MCF 10A (cell line): Measurements from ENCODE around the gene NFIA. TPM values are rescaled to one million over a fixed set of nuclear protein-coding genes. Genes with fewer than 3 reads are reported as not detected.
"Not testable (repeated sequence)": the region's sequence is repeated elsewhere in the genome, so short reads cannot be mapped to it uniquely, and the experiment has no call there.

Experiments
- BruUV-seq: library from RNA; stranded (reverse); fragments of 400-500 nt; replicated peaks from 2 replicates; lab custom pipeline; 2021; lab: Mats Ljungman, UMichigan
- CTCF ChIA-PET: fragments of 300-600 bp; sonication (Branson Sonifier 250); formaldehyde crosslinking; extraction: SDS; loops from one replicate; lab custom pipeline; 2021; ENCODE audit warnings: antibody characterized with exemption, inconsistent platforms; lab: Yijun Ruan, JAX
- POLR2A ChIA-PET: fragments of 300-600, 350-650 bp; sonication (Branson Sonifier 250); formaldehyde crosslinking; extraction: SDS; loops from one replicate; lab custom pipeline; 2020; ENCODE audit warnings: antibody characterized with exemption, inconsistent platforms; lab: Yijun Ruan, JAX
- DNase-seq: peaks from one replicate; pipeline ENCODE4 v3.0.0-alpha.2; 2018; ENCODE audit not compliant: unreplicated experiment
- H3K27ac Mint-ChIP-seq: one replicate; pipeline ENCODE4 v1.8.0; 2022; ENCODE audit warnings: mild to moderate bottlenecking, low read depth, mixed read lengths; ENCODE audit not compliant: unreplicated experiment
- H3K27me3 Mint-ChIP-seq: one replicate; pipeline ENCODE4 v1.8.0; 2022; ENCODE audit warnings: mixed read lengths; ENCODE audit not compliant: insufficient read depth, unreplicated experiment
- H3K36me3 Mint-ChIP-seq: one replicate; pipeline ENCODE4 v1.8.0; 2022; ENCODE audit warnings: mild to moderate bottlenecking, moderate library complexity, mixed read lengths; ENCODE audit not compliant: insufficient read depth, unreplicated experiment
- H3K4me1 Mint-ChIP-seq: one replicate; pipeline ENCODE4 v1.8.0; 2022; ENCODE audit warnings: mixed read lengths; ENCODE audit not compliant: insufficient read depth, unreplicated experiment
- H3K4me3 Mint-ChIP-seq: one replicate; pipeline ENCODE4 v1.8.0; 2022; ENCODE audit warnings: mild to moderate bottlenecking, moderate library complexity, mixed read lengths; ENCODE audit not compliant: unreplicated experiment
- H3K9me3 Mint-ChIP-seq: one replicate; pipeline ENCODE4 v1.8.0; 2022; ENCODE audit warnings: mixed read lengths; ENCODE audit not compliant: unreplicated experiment
- CTCF ChIP-seq: fragments of 200-600 bp; IDR thresholded peaks from one replicate; pipeline ENCODE4 v1.8.0; 2022; ENCODE audit warnings: antibody characterized with exemption, mild to moderate bottlenecking; ENCODE audit not compliant: unreplicated experiment
- intact Hi-C: fragments of 100-400 bp; cut with micrococcal nuclease; formaldehyde crosslinking; loops from 2 replicates; pipeline ENCODE4 v1.14.1; 2022
- total RNA-seq: library from RNA; stranded (reverse); gene quantifications from 2 replicates; pipeline ENCODE4 v1.2.3, GENCODE V29; 2022

NFIA gene
- total RNA-seq, 1 experiment from 2014 or later: 54.8 TPM

GRCh38 chr1:61276246-61276645, 193.9 kb downstream of the NFIA start:
- intact Hi-C loops: no loop called here
- Mint-ChIP-seq H3K4me3 (no peak overlapping the region), H3K27me3 (no peaks in the 10 kb centered on the region), H3K4me1 (no peaks in the 10 kb centered on the region), H3K27ac (no peak overlapping the region), H3K36me3 (peaks cover 21% of the 10 kb centered on the region), H3K9me3 (no peaks in the 10 kb centered on the region)
- TF ChIP-seq CTCF: no peak
- ChIA-PET POLR2A (interaction anchor here (1.1 kb wide), 1 partner anchor 12 kb away, joined by 5 read pairs; no protein-coding TSS in a partner anchor), CTCF (no interaction called here)
- DNase-seq: no peak
- no TSS peak for BruUV-seq

GRCh38 chr1:61277121-61277690, 194.8 kb downstream of the NFIA start:
- Mint-ChIP-seq H3K4me3 (no peak overlapping the region), H3K9me3 (no peaks in the 10 kb centered on the region), H3K27me3 (no peaks in the 10 kb centered on the region), H3K27ac (no peak overlapping the region), H3K4me1 (no peaks in the 10 kb centered on the region), H3K36me3 (peaks cover 21% of the 10 kb centered on the region)
- no peak for TF ChIP-seq CTCF
- no peak for DNase-seq
- BruUV-seq: no TSS peak
- intact Hi-C loops: no loop called here
- CTCF ChIA-PET: interaction anchor here (0.6 to 1.1 kb wide), 2 partner anchors 22 to 137 kb away, joined by 3 read pairs; no protein-coding TSS in a partner anchor
- POLR2A ChIA-PET: interaction anchor here (0.6 to 1.1 kb wide), 2 partner anchors 13 to 55 kb away, joined by 3 to 5 read pairs; no protein-coding TSS in a partner anchor

GRCh38 chr1:61278503-61278902, 196.1 kb downstream of the NFIA start:
- H3K36me3 Mint-ChIP-seq: peaks cover 21% of the 10 kb centered on the region
- H3K9me3 Mint-ChIP-seq, BruUV-seq, CTCF ChIA-PET, H3K4me3 Mint-ChIP-seq, DNase-seq, H3K27me3 Mint-ChIP-seq, intact Hi-C loops, H3K27ac Mint-ChIP-seq, H3K4me1 Mint-ChIP-seq: not testable (repeated sequence)
- POLR2A ChIA-PET: interaction anchor here (1.2 kb wide), 1 partner anchor 13 kb away, joined by 5 read pairs; no protein-coding TSS in a partner anchor

- ChIA-PET CTCF (no interaction called here), POLR2A (interaction anchor here (1.2 kb wide), 1 partner anchor 13 kb away, joined by 5 read pairs; no protein-coding TSS in a partner anchor)
- Mint-ChIP-seq H3K4me1 (no peaks in the 10 kb centered on the region), H3K9me3 (no peaks in the 10 kb centered on the region), H3K27me3 (no peaks in the 10 kb centered on the region), H3K4me3 (no peak overlapping the region), H3K27ac (no peak overlapping the region), H3K36me3 (peaks cover 21% of the 10 kb centered on the region)
- intact Hi-C loops: no loop called here
- BruUV-seq: no TSS peak
- no peak for TF ChIP-seq CTCF
- DNase-seq: no peak
Measured at GRCh38 chr1:61278966-61279365, 196.6 kb downstream of the NFIA start.
